HCT116 (cell line): ENCODE data around the gene IRGC. TPM values are rescaled to one million over a fixed set of nuclear protein-coding genes. Genes with fewer than 3 reads are reported as not detected.

Experiments used
- total RNA-seq: library from RNA; stranded (reverse); gene quantifications from one replicate; pipeline ENCODE4 v1.2.1, GENCODE V29; 2021; ENCODE audit not compliant: unreplicated experiment

Gene IRGC
- total RNA-seq, 1 experiment from 2014 or later = not detected

Other genes starting within 250 kb of the IRGC start
- 15.5 TPM for gene PHLDB3, start 211.3 kb upstream of the IRGC start, total RNA-seq
- 64.3 TPM for gene ETHE1, start 188.9 kb upstream of the IRGC start, total RNA-seq
- 1.9 TPM for gene ZNF575, start 182.9 kb upstream of the IRGC start, total RNA-seq
- gene XRCC1, start 140.5 kb upstream of the IRGC start, total RNA-seq = 37.4 TPM
- 0.17 TPM for gene PINLYP, start 140.3 kb upstream of the IRGC start, total RNA-seq
- 14.6 TPM for gene IRGQ, start 119.9 kb upstream of the IRGC start, total RNA-seq
- gene ZNF576, start 119.5 kb upstream of the IRGC start, total RNA-seq = 11.2 TPM
- not detected for gene SRRM5, start 104.0 kb upstream of the IRGC start, total RNA-seq
- 39.6 TPM for gene ZNF428, start 96.4 kb upstream of the IRGC start, total RNA-seq
- gene CADM4, start 76.2 kb upstream of the IRGC start, total RNA-seq = 28.7 TPM
- 98.1 TPM for gene PLAUR, start 45.9 kb upstream of the IRGC start, total RNA-seq
- gene SMG9, start 38.9 kb downstream of the IRGC start, total RNA-seq = 80.2 TPM
- gene KCNN4, start 64.9 kb downstream of the IRGC start, total RNA-seq = 72.9 TPM
- gene LYPD5, start 86.4 kb downstream of the IRGC start, total RNA-seq = 7.6 TPM
- 7.6 TPM for gene ZNF283, start 111.2 kb downstream of the IRGC start, total RNA-seq
- gene ZNF404, start 167.9 kb downstream of the IRGC start, total RNA-seq = not detected
- gene ZNF45, start 219.2 kb downstream of the IRGC start, total RNA-seq = 15.2 TPM
- 2.5 TPM for gene ZNF221, start 235.2 kb downstream of the IRGC start, total RNA-seq